ENCODE results near the gene CCDC149. TPM values are rescaled to one million over a fixed set of nuclear protein-coding genes. Genes with fewer than 3 reads are reported as not detected.

The CCDC149 gene
- total and polyA plus RNA-seq, 2 donors (not counting 3 experiments of a cell fraction or from before 2014, with no cell fraction given) = 7.8 to 11.3 TPM

- Histone ChIP-seq H2AFZ (ENCODE audit: low read depth, low read length) (no peak overlapping the region), H3K9ac (replicated peaks; ENCODE audit: extremely low read depth, insufficient read depth, low read length) (no peak overlapping the region), H3K27ac (ENCODE audit: insufficient read depth, low read depth, low read length) (no peak overlapping the region), H3K79me2 (ENCODE audit: control insufficient read depth, insufficient read depth, low read length) (no peaks in the 10 kb centered on the region), H3K4me2 (ENCODE audit: insufficient read depth, low read length) (no peak overlapping the region), H3K4me3 (replicated peaks in 1 of 3; ENCODE audit: insufficient read depth in 1 of 3, low read depth in 1 of 3, low read length in 3 of 3) (no peak overlapping the region), H3K4me1 (ENCODE audit: control insufficient read depth, extremely low read depth, insufficient read depth, low read length) (no peaks in the 10 kb centered on the region), H3K9me3 (replicated peaks; ENCODE audit: control insufficient read depth, insufficient read depth, low read length) (no peaks in the 10 kb centered on the region), H3K36me3 (ENCODE audit: control insufficient read depth in 2 of 2, extremely low read depth in 1 of 2, insufficient read depth in 2 of 2, low read length in 2 of 2) (no peaks in the 10 kb centered on the region), H4K20me1 (replicated peaks; ENCODE audit: control insufficient read depth, extremely low read depth, insufficient read depth, low read length) (no peaks in the 10 kb centered on the region), H3K9me1 (replicated peaks; ENCODE audit: control insufficient read depth, extremely low read depth, insufficient read depth, low read length) (no peaks in the 10 kb centered on the region), H3K27me3 (ENCODE audit: control insufficient read depth in 2 of 2, insufficient read depth in 2 of 2, low read length in 2 of 2) (no peaks in the 10 kb centered on the region)
- POLR2A ChIA-PET = no interaction called here
- intact Hi-C loops (cut with micrococcal nuclease) (no loop called here), dilution Hi-C loops (cut with MboI; ENCODE audit: extremely low pct_ligation_motif_present, low sequenced_read_pairs) (no loop called here)
- CTCF ChIA-PET = interaction anchor here (0.6 to 1.5 kb wide), 4 partner anchors 13 to 84 kb away, joined by 3 to 8 read pairs (median 4); no protein-coding TSS in a partner anchor
- DNase-seq (ENCODE audit: low read depth, low spot score) (peak; percentile 57), FAIRE-seq (no peak)
- no TSS peak for BruUV-seq (replicated peaks)
- TF ChIP-seq JUN (IDR thresholded peaks at IDR 0.05; ENCODE audit: borderline replicate concordance, insufficient read depth, insufficient read length, low read depth) = peak; percentile 41
- no peak for TF ChIP-seq POLR2A (IDR thresholded peaks at IDR 0.05; ENCODE audit: low read depth, low read length)
Observed at GRCh38 chr4:24896056-24896455, 16.8 kb downstream of the CCDC149 start.

- no peaks in the 10 kb centered on the region for H3K27me3 ChIP-seq (ENCODE audit: control insufficient read depth in 2 of 2, insufficient read depth in 2 of 2, low read length in 2 of 2)
- no peak for DNase-seq (ENCODE audit: low read depth, low spot score)
- no peak overlapping the region for H3K4me2 ChIP-seq (ENCODE audit: insufficient read depth, low read length)
- dilution Hi-C loops (cut with MboI; ENCODE audit: extremely low pct_ligation_motif_present, low sequenced_read_pairs) (no loop called here), intact Hi-C loops (cut with micrococcal nuclease) (no loop called here)
- H3K9me3 ChIP-seq (replicated peaks; ENCODE audit: control insufficient read depth, insufficient read depth, low read length) = no peaks in the 10 kb centered on the region
- H3K27ac ChIP-seq (ENCODE audit: insufficient read depth, low read depth, low read length) = no peak overlapping the region
- H3K36me3 ChIP-seq (ENCODE audit: control insufficient read depth in 2 of 2, extremely low read depth in 1 of 2, insufficient read depth in 2 of 2, low read length in 2 of 2) = no peaks in the 10 kb centered on the region
- H3K9ac ChIP-seq (replicated peaks; ENCODE audit: extremely low read depth, insufficient read depth, low read length) = no peak overlapping the region
- BruUV-seq (replicated peaks) = no TSS peak
- no peak overlapping the region for H2AFZ ChIP-seq (ENCODE audit: low read depth, low read length)
- TF ChIP-seq FOS (IDR thresholded peaks at IDR 0.05; ENCODE audit: borderline replicate concordance, insufficient read depth, low read length) (no peak), POLR2AphosphoS5 (IDR thresholded peaks at IDR 0.05; ENCODE audit: insufficient read depth, low read depth, low read length) (no peak), MAX (IDR thresholded peaks at IDR 0.05; ENCODE audit: insufficient read depth, insufficient read length) (no peak), MYC (IDR thresholded peaks at IDR 0.05; ENCODE audit: low read depth, low read length) (no peak), CTCF (IDR thresholded peaks at IDR 0.05; ENCODE audit: extremely low read depth in 1 of 2, insufficient read depth in 1 of 2, low read depth in 1 of 2, low read length in 2 of 2) (no peak), GATA2 (IDR thresholded peaks at IDR 0.05; ENCODE audit: insufficient read depth, insufficient read length, low read depth, low read length) (no peak), EZH2 (IDR thresholded peaks at IDR 0.05; ENCODE audit: borderline replicate concordance, low read depth, low read length, severe bottlenecking) (no peak), POLR2A (IDR thresholded peaks at IDR 0.05; ENCODE audit: low read depth, low read length) (no peak), JUN (IDR thresholded peaks at IDR 0.05; ENCODE audit: borderline replicate concordance, insufficient read depth, insufficient read length, low read depth) (no peak)
- no peak for FAIRE-seq
- ChIA-PET POLR2A (no interaction called here), CTCF (interaction anchor here (1.5 kb wide), 1 partner anchor 84 kb away, joined by 8 read pairs; no protein-coding TSS in a partner anchor)
- H4K20me1 ChIP-seq (replicated peaks; ENCODE audit: control insufficient read depth, extremely low read depth, insufficient read depth, low read length) = no peaks in the 10 kb centered on the region
- no peaks in the 10 kb centered on the region for H3K4me1 ChIP-seq (ENCODE audit: control insufficient read depth, extremely low read depth, insufficient read depth, low read length)
- H3K79me2 ChIP-seq (ENCODE audit: control insufficient read depth, insufficient read depth, low read length) = no peaks in the 10 kb centered on the region
- no peak overlapping the region for H3K4me3 ChIP-seq (replicated peaks in 1 of 3; ENCODE audit: insufficient read depth in 1 of 3, low read depth in 1 of 3, low read length in 3 of 3)
- H3K9me1 ChIP-seq (replicated peaks; ENCODE audit: control insufficient read depth, extremely low read depth, insufficient read depth, low read length) = no peaks in the 10 kb centered on the region
Observed at GRCh38 chr4:24895461-24895860, 17.4 kb downstream of the CCDC149 start.

All from endothelial cell of umbilical vein (primary cell).